Lower lobe of right lung (tissue), 2 donors: ENCODE data around the gene SHE. TPM values are rescaled to one million over a fixed set of nuclear protein-coding genes. Genes with fewer than 3 reads are reported as not detected.

Experiments
- ATAC-seq, 2 donors: fragments of 200-7000 bp; cut with Tn5 transposase; one replicate each; pipeline ENCODE4 v1.9.1; 2020 to 2022; ENCODE audit warnings: mild to moderate bottlenecking in 2 of 2, moderate library complexity in 2 of 2
- DNase-seq: peaks from one replicate; pipeline ENCODE4 v3.0.0-alpha.2; 2020
- H3K27ac ChIP-seq: fragments of 200-600 bp; one replicate; pipeline ENCODE4 v1.8.0; 2022
- H3K27me3 ChIP-seq: fragments of 200-600 bp; one replicate; pipeline ENCODE4 v1.8.0; 2022; ENCODE audit warnings: low read depth
- H3K36me3 ChIP-seq: fragments of 200-600 bp; one replicate; pipeline ENCODE4 v1.8.0; 2022; ENCODE audit warnings: mild to moderate bottlenecking
- H3K4me1 ChIP-seq: fragments of 200-600 bp; one replicate; pipeline ENCODE4 v1.8.0; 2022
- H3K4me3 ChIP-seq: fragments of 200-600 bp; one replicate; pipeline ENCODE4 v1.8.0; 2022; ENCODE audit warnings: mild to moderate bottlenecking
- H3K9me3 ChIP-seq: fragments of 200-600 bp; one replicate; pipeline ENCODE4 v1.8.0; 2022
- CTCF ChIP-seq: fragments of 200-600 bp; IDR thresholded peaks from one replicate; pipeline ENCODE4 v1.8.0; 2022; ENCODE audit warnings: antibody characterized with exemption, mild to moderate bottlenecking
- intact Hi-C: fragments of 100-400 bp; cut with DNase I; formaldehyde crosslinking; loops from one replicate; pipeline ENCODE4 v1.11.0; 2022
- long read RNA-seq: library from polyadenylated mRNA; unstranded; transcript quantifications from one replicate; pipeline ENCODE4 v2.0.0, GENCODE V29; 2021
- total RNA-seq: library from RNA; stranded (reverse); fragmentation: NEBNext Ultra II Directional; extraction: Animal tissue kit (Norgen Biotek cat#: 25700); gene quantifications from one replicate; pipeline ENCODE4 v1.2.1, GENCODE V29; 2021
- donor health status: DM: no; HTN: yes; CAD: no; lungs with severe emphysema.

The SHE gene
- 40.1 TPM for total RNA-seq
- long read RNA-seq, full-length matches to known transcripts = 49 of 101 reads
- long read RNA-seq, partial matches to known transcripts = 18 of 101 reads
- long read RNA-seq, other reads (novel, unspliced or antisense) = 34 of 101 reads

- H3K36me3 ChIP-seq = peaks cover 19% of the 10 kb centered on the region
- peaks cover 25% of the 10 kb centered on the region for H3K27me3 ChIP-seq
- H3K9me3 ChIP-seq = no peaks in the 10 kb centered on the region
- intact Hi-C loops = no loop called here
- H3K4me1 ChIP-seq = peaks cover 25% of the 10 kb centered on the region
- peak within 1 kb of the TSS; percentile 72 for H3K4me3 ChIP-seq
- DNase-seq = peak; percentile 70
- ATAC-seq = peak; percentile 79 to 84
- H3K27ac ChIP-seq = peak within 1 kb of the TSS; percentile 87
- no peak for TF ChIP-seq CTCF
These were observed at the start of gene SHE, which contains the start of gene TDRD10 for GRCh38 chr1:154502066-154502743. TSS of gene SHE (minus strand) at chr1:154502412. CDS start at chr1:154502026, 386 bp downstream. TSS of gene TDRD10 (plus strand) at chr1:154502219. CDS start at chr1:154506904, 4,685 bp downstream.

- no peak for TF ChIP-seq CTCF
- DNase-seq = no peak
- Histone ChIP-seq H3K4me1 (peaks cover 32% of the 10 kb centered on the region), H3K27me3 (no peaks in the 10 kb centered on the region), H3K9me3 (no peaks in the 10 kb centered on the region), H3K36me3 (peaks cover 77% of the 10 kb centered on the region), H3K4me3 (no peak overlapping the region), H3K27ac (no peak overlapping the region)
- ATAC-seq = no peak
- intact Hi-C loops = no loop called here
These were observed 49.3 kb upstream of the SHE start for GRCh38 chr1:154551474-154551873.

- Histone ChIP-seq H3K9me3 (no peaks in the 10 kb centered on the region), H3K4me1 (peaks cover 25% of the 10 kb centered on the region), H3K27me3 (no peaks in the 10 kb centered on the region), H3K4me3 (no peak overlapping the region), H3K27ac (no peak overlapping the region), H3K36me3 (peaks cover 72% of the 10 kb centered on the region)
- no peak for DNase-seq
- no peak for ATAC-seq
- intact Hi-C loops = no loop called here
- TF ChIP-seq CTCF = no peak
These were observed 48.4 kb upstream of the SHE start for GRCh38 chr1:154550657-154551056.

- peaks cover 25% of the 10 kb centered on the region for H3K4me1 ChIP-seq
- DNase-seq (no peak), ATAC-seq (no peak)
- TF ChIP-seq CTCF = no peak
- intact Hi-C loops = no loop called here
- H3K9me3 ChIP-seq = no peaks in the 10 kb centered on the region
- no peak overlapping the region for H3K27ac ChIP-seq
- no peaks in the 10 kb centered on the region for H3K27me3 ChIP-seq
- H3K4me3 ChIP-seq = no peak overlapping the region
- H3K36me3 ChIP-seq = peaks cover 66% of the 10 kb centered on the region
These were observed 47.9 kb upstream of the SHE start for GRCh38 chr1:154550070-154550469.

- peaks cover 25% of the 10 kb centered on the region for H3K4me1 ChIP-seq
- intact Hi-C loops = loop anchor here (10.0 kb wide), 1 partner anchor 54 kb away; no protein-coding TSS in a partner anchor
- no peak overlapping the region for H3K27ac ChIP-seq
- TF ChIP-seq CTCF = no peak
- no peaks in the 10 kb centered on the region for H3K27me3 ChIP-seq
- no peak for ATAC-seq
- H3K36me3 ChIP-seq = peaks cover 59% of the 10 kb centered on the region
- no peak overlapping the region for H3K4me3 ChIP-seq
- no peak for DNase-seq
- no peaks in the 10 kb centered on the region for H3K9me3 ChIP-seq
These were observed 47.1 kb upstream of the SHE start for GRCh38 chr1:154549202-154549770.
